ENCODE measurements around the gene SMIM45.

Gene SMIM45

GRCh38 chr22:41966607-41967240 lies 14.8 kb downstream of the SMIM45 start:
- no peak for TF ChIP-seq ZBTB7A (IDR thresholded peaks at IDR 0.05; ENCODE audit: low read depth)
- TF ChIP-seq CREB1 (IDR thresholded peaks at IDR 0.05; ENCODE audit: low read depth) = no peak
- TF ChIP-seq RAD21 (IDR thresholded peaks at IDR 0.05; ENCODE audit: low read depth) = peak; percentile 54

- no peak for TF ChIP-seq TEAD4 (IDR thresholded peaks at IDR 0.05)
- no peak for TF ChIP-seq RAD21 (IDR thresholded peaks at IDR 0.05; ENCODE audit: low read depth)
- TF ChIP-seq REST (IDR thresholded peaks at IDR 0.05; ENCODE audit: low read depth) = no peak
- TF ChIP-seq EP300 (IDR thresholded peaks at IDR 0.05; ENCODE audit: borderline replicate concordance) = no peak
- no peak for TF ChIP-seq NFIC (IDR thresholded peaks at IDR 0.05)
- TF ChIP-seq ZBTB7A (IDR thresholded peaks at IDR 0.05; ENCODE audit: low read depth) = no peak
- no peak for TF ChIP-seq FOXM1 (IDR thresholded peaks at IDR 0.05; ENCODE audit: borderline replicate concordance, low read depth)
- no peak for TF ChIP-seq YY1 (IDR thresholded peaks at IDR 0.05; ENCODE audit: low read depth)
- no peak for TF ChIP-seq EGR1 (IDR thresholded peaks at IDR 0.05)
- TF ChIP-seq MAX (IDR thresholded peaks at IDR 0.05) = no peak
- TF ChIP-seq USF1 (IDR thresholded peaks at IDR 0.05) = no peak
- TF ChIP-seq TCF12 (IDR thresholded peaks at IDR 0.05; ENCODE audit: low read depth) = no peak
- TF ChIP-seq CREB1 (IDR thresholded peaks at IDR 0.05; ENCODE audit: low read depth) = no peak
- no peak for TF ChIP-seq CEBPB (IDR thresholded peaks at IDR 0.05)
- TF ChIP-seq TAF1 (IDR thresholded peaks at IDR 0.05; ENCODE audit: low read depth) = no peak
Measured at GRCh38 chr22:41968601-41969000, 16.7 kb downstream of the SMIM45 start.

GRCh38 chr22:41969110-41969646 lies 17.2 kb downstream of the SMIM45 start, which contains the start of gene SEPTIN3:
SEPTIN3 (plus strand) TSS chr22:41969443; CDS start chr22:41971493, 2,050 bp downstream.
- no peak for TF ChIP-seq TAF1 (IDR thresholded peaks at IDR 0.05; ENCODE audit: low read depth)
- 0 out of 2 replicates have a peak, but pooled peaks have one; percentile 29 for TF ChIP-seq EGR1 (IDR thresholded peaks at IDR 0.05)

GRCh38 chr22:41970601-41971000 lies 18.7 kb downstream of the SMIM45 start:
- TF ChIP-seq FOXM1 (IDR thresholded peaks at IDR 0.05; ENCODE audit: borderline replicate concordance, low read depth) (no peak), NFIC (IDR thresholded peaks at IDR 0.05) (no peak), TAF1 (IDR thresholded peaks at IDR 0.05; ENCODE audit: low read depth) (no peak), YY1 (IDR thresholded peaks at IDR 0.05; ENCODE audit: low read depth) (no peak), MAX (IDR thresholded peaks at IDR 0.05) (no peak), EGR1 (IDR thresholded peaks at IDR 0.05) (no peak), TEAD4 (IDR thresholded peaks at IDR 0.05) (no peak), RAD21 (IDR thresholded peaks at IDR 0.05; ENCODE audit: low read depth) (no peak), CREB1 (IDR thresholded peaks at IDR 0.05; ENCODE audit: low read depth) (no peak), TCF12 (IDR thresholded peaks at IDR 0.05; ENCODE audit: low read depth) (no peak)

GRCh38 chr22:41971431-41971830 lies 19.5 kb downstream of the SMIM45 start:
- TF ChIP-seq TAF1 (IDR thresholded peaks at IDR 0.05; ENCODE audit: low read depth) (no peak), CEBPB (IDR thresholded peaks at IDR 0.05) (no peak), NFIC (IDR thresholded peaks at IDR 0.05) (no peak), ZBTB7A (IDR thresholded peaks at IDR 0.05; ENCODE audit: low read depth) (no peak), TEAD4 (IDR thresholded peaks at IDR 0.05) (no peak), REST (IDR thresholded peaks at IDR 0.05; ENCODE audit: low read depth) (no peak), YY1 (IDR thresholded peaks at IDR 0.05; ENCODE audit: low read depth) (no peak), EGR1 (IDR thresholded peaks at IDR 0.05) (no peak), FOXM1 (IDR thresholded peaks at IDR 0.05; ENCODE audit: borderline replicate concordance, low read depth) (no peak), RAD21 (IDR thresholded peaks at IDR 0.05; ENCODE audit: low read depth) (no peak)

- no peak for TF ChIP-seq MAX (IDR thresholded peaks at IDR 0.05)
- TF ChIP-seq CEBPB (IDR thresholded peaks at IDR 0.05) = peak; percentile 83
- TF ChIP-seq YY1 (IDR thresholded peaks at IDR 0.05; ENCODE audit: low read depth) = no peak
- no peak for TF ChIP-seq TEAD4 (IDR thresholded peaks at IDR 0.05)
- no peak for TF ChIP-seq ZBTB7A (IDR thresholded peaks at IDR 0.05; ENCODE audit: low read depth)
- no peak for TF ChIP-seq EGR1 (IDR thresholded peaks at IDR 0.05)
- TF ChIP-seq NFIC (IDR thresholded peaks at IDR 0.05) = no peak
- no peak for TF ChIP-seq RAD21 (IDR thresholded peaks at IDR 0.05; ENCODE audit: low read depth)
Measured at GRCh38 chr22:41974691-41975290, 22.8 kb downstream of the SMIM45 start.
